ENCODE measurements around the gene KLK15. TPM values are rescaled to one million over a fixed set of nuclear protein-coding genes. Genes with fewer than 3 reads are reported as not detected.

The KLK15 gene
- total and polyA plus RNA-seq, 2 of the 4 experiments (the other 2 are of a cell fraction): not detected

DNA sequence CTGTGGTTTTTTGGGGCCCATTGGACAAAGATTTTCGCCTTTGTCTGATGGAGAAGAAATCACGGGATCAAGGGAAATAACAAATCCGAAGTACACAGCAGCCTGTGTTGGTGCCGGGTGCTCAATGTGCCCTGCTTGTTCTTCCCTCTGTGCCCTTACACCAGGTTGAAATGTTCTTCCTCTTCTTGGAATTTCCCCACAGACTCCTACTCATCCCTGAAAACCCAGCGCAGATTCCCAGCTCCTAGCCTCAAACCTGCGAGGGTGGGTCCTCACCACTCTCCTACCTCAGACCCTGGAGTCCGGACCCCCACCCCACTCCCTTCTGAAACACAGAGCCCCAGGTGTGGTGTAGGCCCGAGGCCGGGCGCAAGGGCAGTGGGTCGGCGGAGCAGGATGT lies 48.0 kb downstream of the KLK15 start:
- Histone ChIP-seq H3K9ac (ENCODE audit: low read depth, low read length) (no peak overlapping the region), H2BK20ac (ENCODE audit: low read depth, low read length) (no peak overlapping the region), H2BK15ac (ENCODE audit: low read depth, low read length) (no peak overlapping the region), H2AFZ (replicated peaks; ENCODE audit: low read length, poor library complexity) (no peak overlapping the region), H2AK5ac (ENCODE audit: low read depth, low read length) (no peak overlapping the region), H2AK9ac (replicated peaks; ENCODE audit: low read depth, low read length, poor library complexity) (no peak overlapping the region), H3K18ac (ENCODE audit: low read depth, low read length) (no peak overlapping the region), H3K4me2 (ENCODE audit: low read depth, low read length) (no peak overlapping the region), H3K4ac (ENCODE audit: low read depth, low read length) (no peak overlapping the region), H3K56ac (ENCODE audit: extremely low read depth, insufficient read depth, low read length) (no peak overlapping the region), H3K4me1 (ENCODE audit: control insufficient read depth, insufficient read depth, low read length) (no peaks in the 10 kb centered on the region), H3K9me1 (ENCODE audit: insufficient read depth, low read length) (no peaks in the 10 kb centered on the region), H4K20me1 (ENCODE audit: insufficient read depth, low read length) (no peaks in the 10 kb centered on the region), H3K27me3 (ENCODE audit: control insufficient read depth, insufficient read depth, low read length) (peaks cover 4% of the 10 kb centered on the region; the same call in 1 of the 2 replicates), H3K9me3 (ENCODE audit: control insufficient read depth, insufficient read depth, low read length) (no peaks in the 10 kb centered on the region), H2BK5ac (ENCODE audit: low read depth, low read length, poor library complexity, severe bottlenecking) (no peak overlapping the region), H4K8ac (ENCODE audit: low read depth in 2 of 2, low read length in 2 of 2) (no peak overlapping the region), H3K79me1 (ENCODE audit: low read depth in 1 of 2, low read length in 2 of 2) (no peaks in the 10 kb centered on the region), H4K91ac (ENCODE audit: insufficient read depth, low read depth, low read length) (no peak overlapping the region), H2BK120ac (ENCODE audit: low read depth, low read length) (no peak overlapping the region), H3K36me3 (ENCODE audit: control insufficient read depth, insufficient read depth, low read length) (no peaks in the 10 kb centered on the region), H3K4me3 (ENCODE audit: insufficient read depth, low read depth, low read length) (no peak overlapping the region), H3K23ac (ENCODE audit: low read depth, low read length) (no peak overlapping the region), H3K14ac (replicated peaks; ENCODE audit: low read depth, low read length) (no peak overlapping the region), H4K5ac (ENCODE audit: low read depth, low read length) (no peak overlapping the region), H3K27ac (ENCODE audit: insufficient read depth, low read length) (no peak overlapping the region)
- ChIA-PET CTCF (no interaction called here), POLR2A (ENCODE audit: unreplicated experiment) (no interaction called here)
- BruUV-seq (replicated peaks): no TSS peak
- TF ChIP-seq MXI1 (IDR thresholded peaks at IDR 0.05; ENCODE audit: borderline replicate concordance, low read depth, low read length) (no peak), RAD21 (IDR thresholded peaks at IDR 0.05; ENCODE audit: low read length) (no peak), FOS (IDR thresholded peaks at IDR 0.05; ENCODE audit: low read depth, low read length) (no peak), RCOR1 (IDR thresholded peaks at IDR 0.05; ENCODE audit: insufficient replicate concordance, low read length) (no peak), MAFK (IDR thresholded peaks at IDR 0.05; ENCODE audit: low read depth, low read length) (no peak), RFX5 (IDR thresholded peaks at IDR 0.05; ENCODE audit: low read depth, low read length) (no peak), POLR2A (IDR thresholded peaks at IDR 0.05; ENCODE audit: low read depth, low read length) (no peak), MAZ (IDR thresholded peaks at IDR 0.05; ENCODE audit: borderline replicate concordance, low read depth, low read length) (no peak), CEBPB (IDR thresholded peaks at IDR 0.05; ENCODE audit: low read depth, low read length) (no peak), CHD1 (IDR thresholded peaks at IDR 0.05; ENCODE audit: low read depth, low read length) (no peak), BHLHE40 (IDR thresholded peaks at IDR 0.05; ENCODE audit: low read depth, low read length) (no peak), NFE2L2 (IDR thresholded peaks at IDR 0.05; ENCODE audit: low read depth, low read length) (no peak), SMC3 (IDR thresholded peaks at IDR 0.05; ENCODE audit: low read depth, low read length) (no peak)
- TF ChIP-seq, protein P1, sequence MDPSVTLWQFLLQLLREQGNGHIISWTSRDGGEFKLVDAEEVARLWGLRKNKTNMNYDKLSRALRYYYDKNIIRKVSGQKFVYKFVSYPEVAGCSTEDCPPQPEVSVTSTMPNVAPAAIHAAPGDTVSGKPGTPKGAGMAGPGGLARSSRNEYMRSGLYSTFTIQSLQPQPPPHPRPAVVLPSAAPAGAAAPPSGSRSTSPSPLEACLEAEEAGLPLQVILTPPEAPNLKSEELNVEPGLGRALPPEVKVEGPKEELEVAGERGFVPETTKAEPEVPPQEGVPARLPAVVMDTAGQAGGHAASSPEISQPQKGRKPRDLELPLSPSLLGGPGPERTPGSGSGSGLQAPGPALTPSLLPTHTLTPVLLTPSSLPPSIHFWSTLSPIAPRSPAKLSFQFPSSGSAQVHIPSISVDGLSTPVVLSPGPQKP (IDR thresholded peaks at IDR 0.05; ENCODE audit: borderline replicate concordance, low read depth, low read length): no peak
- TF ChIP-seq, protein P2, sequence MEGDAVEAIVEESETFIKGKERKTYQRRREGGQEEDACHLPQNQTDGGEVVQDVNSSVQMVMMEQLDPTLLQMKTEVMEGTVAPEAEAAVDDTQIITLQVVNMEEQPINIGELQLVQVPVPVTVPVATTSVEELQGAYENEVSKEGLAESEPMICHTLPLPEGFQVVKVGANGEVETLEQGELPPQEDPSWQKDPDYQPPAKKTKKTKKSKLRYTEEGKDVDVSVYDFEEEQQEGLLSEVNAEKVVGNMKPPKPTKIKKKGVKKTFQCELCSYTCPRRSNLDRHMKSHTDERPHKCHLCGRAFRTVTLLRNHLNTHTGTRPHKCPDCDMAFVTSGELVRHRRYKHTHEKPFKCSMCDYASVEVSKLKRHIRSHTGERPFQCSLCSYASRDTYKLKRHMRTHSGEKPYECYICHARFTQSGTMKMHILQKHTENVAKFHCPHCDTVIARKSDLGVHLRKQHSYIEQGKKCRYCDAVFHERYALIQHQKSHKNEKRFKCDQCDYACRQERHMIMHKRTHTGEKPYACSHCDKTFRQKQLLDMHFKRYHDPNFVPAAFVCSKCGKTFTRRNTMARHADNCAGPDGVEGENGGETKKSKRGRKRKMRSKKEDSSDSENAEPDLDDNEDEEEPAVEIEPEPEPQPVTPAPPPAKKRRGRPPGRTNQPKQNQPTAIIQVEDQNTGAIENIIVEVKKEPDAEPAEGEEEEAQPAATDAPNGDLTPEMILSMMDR (conservative IDR thresholded peaks at IDR 0.05; ENCODE audit: low read depth, low read length): no peak
- TF ChIP-seq, protein P3, sequence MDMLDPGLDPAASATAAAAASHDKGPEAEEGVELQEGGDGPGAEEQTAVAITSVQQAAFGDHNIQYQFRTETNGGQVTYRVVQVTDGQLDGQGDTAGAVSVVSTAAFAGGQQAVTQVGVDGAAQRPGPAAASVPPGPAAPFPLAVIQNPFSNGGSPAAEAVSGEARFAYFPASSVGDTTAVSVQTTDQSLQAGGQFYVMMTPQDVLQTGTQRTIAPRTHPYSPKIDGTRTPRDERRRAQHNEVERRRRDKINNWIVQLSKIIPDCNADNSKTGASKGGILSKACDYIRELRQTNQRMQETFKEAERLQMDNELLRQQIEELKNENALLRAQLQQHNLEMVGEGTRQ (IDR thresholded peaks at IDR 0.05; ENCODE audit: low read depth, low read length): no peak
- dilution Hi-C loops (cut with HindIII; ENCODE audit: low sequenced_read_pairs, unreplicated experiment) (no loop called here), in situ Hi-C loops (cut with MboI; ENCODE audit: low sequenced_read_pairs) (loop anchor here (10.0 kb wide), 2 partner anchors 251 to 431 kb away; no protein-coding TSS in a partner anchor), intact Hi-C loops (cut with micrococcal nuclease) (no loop called here)
- WGBS, 2 experiments (ENCODE audit: extremely low coverage in 2 of 2, insufficient read length in 1 of 2): 93% methylated on average over 3 of the region's 12 CpGs; no CpG with 5 or more reads in 1 of the 2 experiments
- DNase-seq: no peak
- ATAC-seq (ENCODE audit: low read depth): no peak

All from IMR-90 (cell line).